ENCODE results near the gene HK2. TPM values are rescaled to one million over a fixed set of nuclear protein-coding genes. Genes with fewer than 3 reads are reported as not detected.

Gene HK2
- total RNA-seq, 4 donors from 2014 or later, result 0.29 to 8.6 (median 1.2) TPM

- Histone ChIP-seq H3K27ac (no peak overlapping the region), H3K27me3 (no peaks in the 10 kb centered on the region), H3K4me1 (no peaks in the 10 kb centered on the region), H3K36me3 (no peaks in the 10 kb centered on the region), H3K4me3 (no peak overlapping the region), H3K9me3 (no peaks in the 10 kb centered on the region)
- intact Hi-C loops (cut with DNase I; ENCODE audit: low total_unique reads), result no loop called here
- TF ChIP-seq POLR2A (IDR thresholded peaks at IDR 0.05) (no peak), CTCF (IDR thresholded peaks at IDR 0.05) (no peak)
- DNase-seq, result no peak
Observed at GRCh38 chr2:74870951-74871350, 37.0 kb downstream of the HK2 start.

DNA sequence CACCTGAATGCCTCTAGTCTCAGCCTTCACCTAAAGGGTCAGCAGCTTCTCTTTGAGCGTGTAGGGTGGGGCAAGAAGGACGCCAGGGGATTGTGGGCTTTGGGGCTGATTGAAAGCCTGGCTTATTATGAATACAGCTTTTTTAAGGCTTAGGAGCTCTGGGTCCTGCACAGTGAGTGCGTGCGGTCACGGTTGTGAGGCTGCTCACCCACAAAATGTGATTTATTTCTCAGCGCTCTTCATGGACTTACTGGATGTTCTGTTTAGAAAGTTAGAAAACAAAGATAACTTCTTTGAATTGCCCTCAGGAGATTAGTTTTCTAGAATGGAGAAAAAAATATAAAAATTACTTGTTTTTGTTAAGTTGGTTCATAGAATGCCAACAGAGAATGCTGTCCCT is 37.5 kb downstream of the HK2 start:
- Histone ChIP-seq H3K9me3 (no peaks in the 10 kb centered on the region), H3K27ac (no peak overlapping the region), H3K4me1 (no peaks in the 10 kb centered on the region), H3K27me3 (no peaks in the 10 kb centered on the region), H3K4me3 (no peak overlapping the region), H3K36me3 (no peaks in the 10 kb centered on the region)
- TF ChIP-seq CTCF (IDR thresholded peaks at IDR 0.05) (no peak), POLR2A (IDR thresholded peaks at IDR 0.05) (no peak)
- DNase-seq, result no peak
- intact Hi-C loops (cut with DNase I; ENCODE audit: low total_unique reads), result no loop called here

DNA sequence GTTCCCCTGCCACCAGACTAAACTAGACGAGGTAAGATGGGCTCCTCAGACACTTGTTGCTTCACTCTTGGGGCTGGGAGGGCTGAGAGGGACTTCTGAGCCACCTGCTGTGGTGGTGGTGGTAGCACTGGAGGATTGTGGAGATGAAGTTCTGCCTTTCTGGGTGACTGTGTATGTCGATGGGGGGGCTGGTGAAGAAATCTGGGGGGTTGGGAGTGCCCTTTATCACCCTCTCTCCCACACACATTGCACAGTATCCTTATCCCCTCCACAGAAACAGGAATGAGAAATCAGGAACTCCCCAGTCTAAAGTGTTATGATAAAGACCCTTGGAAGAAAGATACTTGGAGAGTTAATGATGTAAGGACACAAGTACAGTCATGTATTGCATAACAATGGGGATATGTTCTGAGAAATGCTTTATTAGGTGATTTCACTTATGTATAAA is 38.5 kb downstream of the HK2 start:
- Histone ChIP-seq H3K4me3 (no peak overlapping the region), H3K27ac (no peak overlapping the region), H3K27me3 (no peaks in the 10 kb centered on the region), H3K4me1 (no peaks in the 10 kb centered on the region), H3K9me3 (no peaks in the 10 kb centered on the region), H3K36me3 (no peaks in the 10 kb centered on the region)
- no peak for DNase-seq
- TF ChIP-seq CTCF (IDR thresholded peaks at IDR 0.05) (no peak), POLR2A (IDR thresholded peaks at IDR 0.05) (no peak)
- intact Hi-C loops (cut with DNase I; ENCODE audit: low total_unique reads), result no loop called here

DNA sequence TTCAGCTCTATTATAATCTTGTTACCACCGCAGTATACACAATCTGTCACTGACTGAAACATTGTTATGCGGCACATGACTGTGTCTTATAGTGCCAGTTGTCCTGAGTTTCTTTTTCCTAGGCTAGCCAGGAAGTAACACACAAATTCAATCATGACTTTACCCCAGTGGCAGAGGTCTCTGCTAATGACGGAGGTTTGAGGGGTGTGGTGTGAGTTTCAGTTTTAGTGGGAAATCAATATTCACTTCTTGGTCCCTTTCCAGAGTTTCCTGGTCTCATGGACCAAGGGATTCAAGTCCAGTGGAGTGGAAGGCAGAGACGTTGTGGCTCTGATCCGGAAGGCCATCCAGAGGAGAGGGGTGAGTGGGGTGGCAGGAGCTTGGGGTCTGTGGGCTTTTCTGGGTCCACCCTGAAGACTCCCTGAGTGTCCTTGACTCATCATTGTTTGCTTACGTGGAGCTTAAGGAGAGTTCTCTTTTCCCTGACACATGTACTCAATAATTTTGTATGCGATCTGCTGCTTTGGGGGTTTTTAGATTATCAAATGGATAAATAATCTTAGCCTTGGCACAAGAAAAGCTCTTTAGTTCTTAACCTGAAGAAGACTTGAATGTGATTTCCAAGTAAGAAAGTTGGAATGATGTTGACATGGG is 39.2 kb downstream of the HK2 start:
- Histone ChIP-seq H3K4me3 (no peak overlapping the region), H3K36me3 (no peaks in the 10 kb centered on the region), H3K27ac (no peak overlapping the region), H3K4me1 (no peaks in the 10 kb centered on the region), H3K9me3 (no peaks in the 10 kb centered on the region), H3K27me3 (no peaks in the 10 kb centered on the region)
- TF ChIP-seq POLR2A (IDR thresholded peaks at IDR 0.05), result no peak
- no peak for TF ChIP-seq CTCF (IDR thresholded peaks at IDR 0.05)
- no peak for DNase-seq
- intact Hi-C loops (cut with DNase I; ENCODE audit: low total_unique reads), result no loop called here

DNA sequence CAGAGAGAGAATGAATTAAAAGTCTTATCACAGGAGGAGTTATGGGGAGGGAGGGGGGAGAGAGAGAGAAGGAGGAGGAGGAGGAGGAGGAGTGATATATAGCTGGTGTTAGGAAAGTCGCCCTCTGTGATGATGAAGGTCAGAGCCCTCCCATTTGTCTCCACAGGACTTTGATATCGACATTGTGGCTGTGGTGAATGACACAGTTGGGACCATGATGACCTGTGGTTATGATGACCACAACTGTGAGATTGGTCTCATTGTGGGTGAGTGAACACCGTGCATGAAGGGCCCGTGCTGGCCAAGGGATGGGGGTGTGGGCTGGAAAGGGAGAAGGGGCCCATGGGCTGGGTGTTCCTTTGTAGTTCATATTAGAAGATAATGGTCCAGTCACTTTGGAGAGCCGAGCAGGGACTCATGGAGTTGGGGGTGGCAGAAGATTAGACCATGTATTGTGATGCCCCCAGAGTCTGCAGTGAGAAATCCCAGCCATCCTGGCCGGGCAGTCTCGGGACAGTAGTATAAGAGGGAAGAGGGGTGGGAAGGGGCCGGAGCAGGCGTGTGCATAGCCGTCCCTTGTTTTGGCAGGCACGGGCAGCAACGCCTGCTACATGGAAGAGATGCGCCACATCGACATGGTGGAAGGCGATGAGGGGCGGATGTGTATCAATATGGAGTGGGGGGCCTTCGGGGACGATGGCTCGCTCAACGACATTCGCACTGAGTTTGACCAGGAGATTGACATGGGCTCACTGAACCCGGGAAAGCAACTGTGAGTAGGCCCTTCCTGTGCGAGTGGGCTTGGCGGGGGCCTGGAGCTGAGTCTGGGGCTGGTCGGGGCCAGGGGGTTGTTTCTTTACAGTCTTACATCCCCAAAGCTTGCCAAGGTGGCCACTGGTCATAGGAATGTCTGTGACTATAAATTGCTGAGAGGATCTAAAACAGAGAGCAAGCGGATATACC is 40.0 kb downstream of the HK2 start:
- H3K4me1 ChIP-seq, result no peaks in the 10 kb centered on the region
- no peaks in the 10 kb centered on the region for H3K27me3 ChIP-seq
- TF ChIP-seq POLR2A (IDR thresholded peaks at IDR 0.05), result no peak
- TF ChIP-seq CTCF (IDR thresholded peaks at IDR 0.05), result no peak
- intact Hi-C loops (cut with DNase I; ENCODE audit: low total_unique reads), result no loop called here
- H3K9me3 ChIP-seq, result no peaks in the 10 kb centered on the region
- DNase-seq, result peak in 1 of 2 donors; percentile 22
- H3K36me3 ChIP-seq, result no peaks in the 10 kb centered on the region
- H3K4me3 ChIP-seq, result no peak overlapping the region
- peak overlapping the region; percentile 41 to 64 for H3K27ac ChIP-seq

Measured in uterus (tissue), 4 donors.